Measurements from ENCODE around the gene SIMC1.
A peak's percentile ranks its signal among the peaks of the same experiment; 100 is the strongest.

The SIMC1 gene

GRCh38 chr5:176356179-176356566 lies 117.9 kb downstream of the SIMC1 start:
- Histone ChIP-seq H3K36me3 (peaks cover 39% of the 10 kb centered on the region), H3K4me3 (ENCODE audit: low read depth, low read length) (no peak overlapping the region), H3K4me1 (no peaks in the 10 kb centered on the region), H3K27me3 (no peaks in the 10 kb centered on the region), H3K9me3 (no peaks in the 10 kb centered on the region)
- no peak for DNase-seq
- TF ChIP-seq, protein P1, sequence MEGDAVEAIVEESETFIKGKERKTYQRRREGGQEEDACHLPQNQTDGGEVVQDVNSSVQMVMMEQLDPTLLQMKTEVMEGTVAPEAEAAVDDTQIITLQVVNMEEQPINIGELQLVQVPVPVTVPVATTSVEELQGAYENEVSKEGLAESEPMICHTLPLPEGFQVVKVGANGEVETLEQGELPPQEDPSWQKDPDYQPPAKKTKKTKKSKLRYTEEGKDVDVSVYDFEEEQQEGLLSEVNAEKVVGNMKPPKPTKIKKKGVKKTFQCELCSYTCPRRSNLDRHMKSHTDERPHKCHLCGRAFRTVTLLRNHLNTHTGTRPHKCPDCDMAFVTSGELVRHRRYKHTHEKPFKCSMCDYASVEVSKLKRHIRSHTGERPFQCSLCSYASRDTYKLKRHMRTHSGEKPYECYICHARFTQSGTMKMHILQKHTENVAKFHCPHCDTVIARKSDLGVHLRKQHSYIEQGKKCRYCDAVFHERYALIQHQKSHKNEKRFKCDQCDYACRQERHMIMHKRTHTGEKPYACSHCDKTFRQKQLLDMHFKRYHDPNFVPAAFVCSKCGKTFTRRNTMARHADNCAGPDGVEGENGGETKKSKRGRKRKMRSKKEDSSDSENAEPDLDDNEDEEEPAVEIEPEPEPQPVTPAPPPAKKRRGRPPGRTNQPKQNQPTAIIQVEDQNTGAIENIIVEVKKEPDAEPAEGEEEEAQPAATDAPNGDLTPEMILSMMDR (IDR thresholded peaks at IDR 0.05; ENCODE audit: low read depth, low read length): no peak

GRCh38 chr5:176359658-176360057 lies 121.4 kb downstream of the SIMC1 start:
- TF ChIP-seq, protein P1 (IDR thresholded peaks at IDR 0.05; ENCODE audit: low read depth, low read length): no peak
- no peaks in the 10 kb centered on the region for H3K4me1 ChIP-seq
- no peak for DNase-seq

DNA sequence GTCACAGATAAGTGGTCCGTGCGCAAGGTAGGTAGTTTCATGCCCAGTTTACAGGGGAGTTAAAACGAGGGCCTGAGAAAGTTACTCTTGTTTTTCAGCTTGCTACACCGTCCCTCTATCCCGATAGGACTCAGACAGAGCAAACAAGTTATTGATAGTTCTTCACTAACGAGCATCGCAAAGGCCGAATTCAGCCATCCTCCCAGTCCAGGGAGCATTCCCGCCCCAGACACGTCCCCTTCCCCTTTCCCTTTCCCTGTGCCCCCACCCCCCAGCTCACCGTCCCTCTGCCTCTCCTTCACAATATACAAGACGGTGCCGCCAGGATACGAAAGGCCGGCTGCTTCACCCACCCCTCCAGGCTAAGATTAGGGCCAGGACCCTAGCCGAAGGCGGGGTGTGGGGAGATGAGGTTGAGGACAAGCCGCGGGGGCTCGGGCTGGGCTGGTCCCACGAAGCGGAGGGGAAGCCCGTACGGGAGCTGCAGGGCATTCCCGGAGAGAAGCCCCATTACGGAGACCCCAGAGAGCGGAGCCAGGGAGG lies 122.7 kb downstream of the SIMC1 start:
- H3K4me3 ChIP-seq (ENCODE audit: low read depth, low read length): peak overlapping the region; percentile 99
- TF ChIP-seq, protein P1 (IDR thresholded peaks at IDR 0.05; ENCODE audit: low read depth, low read length): no peak
- peaks cover 17% of the 10 kb centered on the region for H3K36me3 ChIP-seq
- no peaks in the 10 kb centered on the region for H3K9me3 ChIP-seq
- H3K27me3 ChIP-seq: no peaks in the 10 kb centered on the region
- H3K4me1 ChIP-seq: no peaks in the 10 kb centered on the region
- DNase-seq: peak; percentile 33

More at GRCh38 chr5:176359658-176360057, 121.4 kb downstream of the SIMC1 start:
- Histone ChIP-seq H3K9me3 (no peaks in the 10 kb centered on the region), H3K36me3 (peaks cover 19% of the 10 kb centered on the region), H3K4me3 (ENCODE audit: low read depth, low read length) (no peak overlapping the region), H3K27me3 (no peaks in the 10 kb centered on the region)

- H3K36me3 ChIP-seq: peaks cover 16% of the 10 kb centered on the region
- H3K4me3 ChIP-seq (ENCODE audit: low read depth, low read length): peak within 1 kb of the TSS; percentile 99
- H3K4me1 ChIP-seq: no peaks in the 10 kb centered on the region
- H3K27me3 ChIP-seq: no peaks in the 10 kb centered on the region
- peak; percentile 96 for DNase-seq
- TF ChIP-seq, protein P1 (IDR thresholded peaks at IDR 0.05; ENCODE audit: low read depth, low read length): peak; percentile 39
- H3K9me3 ChIP-seq: no peaks in the 10 kb centered on the region
Measured at GRCh38 chr5:176361437-176362232, 123.4 kb downstream of the SIMC1 start, which contains the start of gene KIAA1191. Gene KIAA1191, minus strand, starts transcription at chr5:176361764. Its CDS starts 2,256 bp downstream, at chr5:176359508.

DNA sequence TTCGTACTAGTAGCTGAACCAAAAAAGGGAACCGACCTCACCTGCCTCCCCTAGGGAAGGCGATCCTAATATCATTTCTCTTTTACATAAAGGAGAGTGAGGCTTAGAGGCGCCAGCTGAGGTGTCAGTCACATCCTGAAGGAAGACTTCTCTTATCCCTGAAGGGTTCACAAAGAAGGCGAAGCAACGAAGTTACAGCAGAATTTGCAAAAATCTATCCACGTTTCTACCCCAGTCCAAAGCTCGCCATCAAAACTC lies 123.9 kb downstream of the SIMC1 start:
- Histone ChIP-seq H3K9me3 (no peaks in the 10 kb centered on the region), H3K4me1 (no peaks in the 10 kb centered on the region), H3K4me3 (ENCODE audit: low read depth, low read length) (peak overlapping the region; percentile 99), H3K36me3 (peaks cover 17% of the 10 kb centered on the region), H3K27me3 (no peaks in the 10 kb centered on the region)
- no peak for DNase-seq
- TF ChIP-seq, protein P1 (IDR thresholded peaks at IDR 0.05; ENCODE audit: low read depth, low read length): no peak

- H3K27me3 ChIP-seq: no peaks in the 10 kb centered on the region
- TF ChIP-seq, protein P1 (IDR thresholded peaks at IDR 0.05; ENCODE audit: low read depth, low read length): no peak
- H3K9me3 ChIP-seq: no peaks in the 10 kb centered on the region
- peaks cover 5% of the 10 kb centered on the region; the same call in 1 of the 2 replicates for H3K36me3 ChIP-seq
- peak overlapping the region; percentile 80 for H3K4me3 ChIP-seq (ENCODE audit: low read depth, low read length)
- no peaks in the 10 kb centered on the region for H3K4me1 ChIP-seq
- DNase-seq: no peak
Measured at GRCh38 chr5:176364765-176365350, 126.6 kb downstream of the SIMC1 start.
